HS-5 (cell line): ENCODE measurements around the gene SERPINB12.
A peak's percentile ranks its signal among the peaks of the same experiment; 100 is the strongest.

Experiments used
- DNase-seq: peaks from one replicate; pipeline ENCODE4 v3.0.0-alpha.2; 2012; ENCODE audit warnings: low read depth

The SERPINB12 gene

GRCh38 chr18:63542069-63542468 is at the start of gene SERPINB12:
Gene SERPINB12 (plus strand): TSS chr18:63542369. CDS start chr18:63556160, 13,791 bp downstream.
- no peak for DNase-seq

GRCh38 chr18:63492851-63493250 is 49.3 kb upstream of the SERPINB12 start:
- no peak for DNase-seq

GRCh38 chr18:63495675-63496074 is 46.5 kb upstream of the SERPINB12 start:
- no peak for DNase-seq

GRCh38 chr18:63505566-63506335 is 36.4 kb upstream of the SERPINB12 start:
- no peak for DNase-seq

GRCh38 chr18:63506336-63506646 is 35.9 kb upstream of the SERPINB12 start:
- DNase-seq = no peak

GRCh38 chr18:63508596-63508995 is 33.6 kb upstream of the SERPINB12 start:
- no peak for DNase-seq

GRCh38 chr18:63511285-63511684 is 30.9 kb upstream of the SERPINB12 start:
- no peak for DNase-seq

- DNase-seq = no peak
These were observed 27.8 kb upstream of the SERPINB12 start for GRCh38 chr18:63514326-63514725.

- DNase-seq = no peak
These were observed 27.1 kb upstream of the SERPINB12 start for GRCh38 chr18:63514888-63515678.

GRCh38 chr18:63515801-63516200 is 26.4 kb upstream of the SERPINB12 start:
- DNase-seq = no peak

GRCh38 chr18:63518178-63519012 is 23.8 kb upstream of the SERPINB12 start:
- peak; percentile 36 for DNase-seq

- no peak for DNase-seq
These were observed 22.0 kb upstream of the SERPINB12 start for GRCh38 chr18:63520053-63520685.

GRCh38 chr18:63523660-63524059 is 18.5 kb upstream of the SERPINB12 start:
- DNase-seq = no peak

GRCh38 chr18:63527251-63527650 is 14.9 kb upstream of the SERPINB12 start:
- no peak for DNase-seq

GRCh38 chr18:63528863-63529492 is 13.2 kb upstream of the SERPINB12 start:
- DNase-seq = no peak

GRCh38 chr18:63532471-63532870 is 9.7 kb upstream of the SERPINB12 start:
- no peak for DNase-seq

- no peak for DNase-seq
These were observed 7.6 kb upstream of the SERPINB12 start for GRCh38 chr18:63534615-63535014.

- DNase-seq = peak; percentile 23
These were observed 2.2 kb upstream of the SERPINB12 start for GRCh38 chr18:63539904-63540510.

GRCh38 chr18:63544017-63544416 is 1.8 kb downstream of the SERPINB12 start:
- no peak for DNase-seq

- DNase-seq = no peak
These were observed 2.8 kb downstream of the SERPINB12 start for GRCh38 chr18:63545000-63545399.

GRCh38 chr18:63550068-63550467 is 7.9 kb downstream of the SERPINB12 start:
- no peak for DNase-seq
